ENCODE data around the gene RAPGEF1.

Gene RAPGEF1

GRCh38 chr9:131575946-131576853 is 163.7 kb downstream of the RAPGEF1 start:
- CTCF ChIA-PET, result interaction anchor here (1.0 kb wide), 1 partner anchor 22 kb away, joined by 3 read pairs; no protein-coding TSS in a partner anchor
- no peak for TF ChIP-seq CTCF (IDR thresholded peaks at IDR 0.05; ENCODE audit: control extremely low read depth, extremely low read depth, low read depth, missing control alignments)
- no peak for DNase-seq (ENCODE audit: extremely low spot score)
- POLR2A ChIA-PET, result no interaction called here

- ChIA-PET POLR2A (no interaction called here), CTCF (interaction anchor here (1.3 kb wide), 1 partner anchor 16 kb away, joined by 4 read pairs; no protein-coding TSS in a partner anchor)
- DNase-seq (ENCODE audit: extremely low spot score), result no peak
- no peak for TF ChIP-seq CTCF (IDR thresholded peaks at IDR 0.05; ENCODE audit: control extremely low read depth, extremely low read depth, low read depth, missing control alignments)
These were observed 164.9 kb downstream of the RAPGEF1 start for GRCh38 chr9:131574730-131575640.

- ChIA-PET CTCF (no interaction called here), POLR2A (no interaction called here)
- TF ChIP-seq CTCF (IDR thresholded peaks at IDR 0.05; ENCODE audit: control extremely low read depth, extremely low read depth, low read depth, missing control alignments), result no peak
- no peak for DNase-seq (ENCODE audit: extremely low spot score)
These were observed 172.0 kb downstream of the RAPGEF1 start for GRCh38 chr9:131567910-131568309.

GRCh38 chr9:131566158-131566557 is 173.7 kb downstream of the RAPGEF1 start:
- POLR2A ChIA-PET, result interaction anchor here (0.6 kb wide), 1 partner anchor 856 kb away, joined by 5 read pairs; no protein-coding TSS in a partner anchor
- DNase-seq (ENCODE audit: extremely low spot score), result no peak
- no peak for TF ChIP-seq CTCF (IDR thresholded peaks at IDR 0.05; ENCODE audit: control extremely low read depth, extremely low read depth, low read depth, missing control alignments)
- CTCF ChIA-PET, result no interaction called here

- no peak for TF ChIP-seq CTCF (IDR thresholded peaks at IDR 0.05; ENCODE audit: control extremely low read depth, extremely low read depth, low read depth, missing control alignments)
- DNase-seq (ENCODE audit: extremely low spot score), result no peak
- CTCF ChIA-PET, result no interaction called here
- POLR2A ChIA-PET, result interaction anchor here (0.8 kb wide), 1 partner anchor 234 kb away, joined by 8 read pairs; no protein-coding TSS in a partner anchor
These were observed 174.5 kb downstream of the RAPGEF1 start for GRCh38 chr9:131565369-131565768.

Measured in GM10248 (cell line).